Retinal pigment epithelial cell (primary cell): ENCODE data around the gene KCNN3.
A peak's percentile ranks its signal among the peaks of the same experiment; 100 is the strongest.
"Not testable (repeated sequence)": the region's sequence is repeated elsewhere in the genome, so short reads cannot be mapped to it uniquely, and the experiment has no call there.

ENCODE experiments used
- DNase-seq: peaks from one replicate; pipeline ENCODE4 v3.0.0-alpha.2; 2010; ENCODE audit warnings: low read depth
- H3K4me3 ChIP-seq: 2 replicates; pipeline ENCODE4 v1.5.1; 2011; ENCODE audit warnings: mild to moderate bottlenecking, low read length, control low read depth, moderate library complexity
- TF ChIP-seq, protein P1 (sequence below): conservative IDR thresholded peaks from 2 replicates; pipeline ENCODE4 v1.5.1; 2011; ENCODE audit warnings: low read depth, low read length, control low read depth, inconsistent platforms

KCNN3 gene

DNA sequence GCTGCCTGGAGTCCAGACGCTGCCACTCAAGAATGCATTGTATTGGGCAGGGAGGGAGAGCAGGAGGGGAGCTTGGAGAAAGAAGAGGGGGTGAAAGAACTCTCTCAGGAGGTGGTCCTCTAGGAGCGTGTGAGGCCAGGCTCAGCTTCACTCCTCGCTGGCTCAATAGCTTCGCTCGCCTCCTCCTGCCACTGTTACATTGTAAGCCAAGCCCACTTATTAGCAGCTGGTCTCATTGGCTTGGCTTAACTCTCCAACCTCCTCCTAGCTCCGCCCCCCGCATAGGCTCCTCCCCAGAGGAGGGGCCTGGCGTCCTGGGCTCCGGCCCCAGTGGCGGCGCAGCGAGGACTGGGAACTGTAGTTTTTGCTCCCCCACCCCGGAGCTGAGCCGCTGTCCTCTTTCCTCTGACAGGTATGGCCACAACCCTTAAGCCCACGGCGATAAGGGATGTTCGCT, at the start of gene KCNN3:
TSS of gene KCNN3 (minus strand) at position 167 of the 457 bp plus-strand sequence. CDS start 317 bp downstream, outside the sequence.
- peak within 1 kb of the TSS; percentile 20 for H3K4me3 ChIP-seq
- DNase-seq, result peak; percentile 61
- TF ChIP-seq, protein P1, sequence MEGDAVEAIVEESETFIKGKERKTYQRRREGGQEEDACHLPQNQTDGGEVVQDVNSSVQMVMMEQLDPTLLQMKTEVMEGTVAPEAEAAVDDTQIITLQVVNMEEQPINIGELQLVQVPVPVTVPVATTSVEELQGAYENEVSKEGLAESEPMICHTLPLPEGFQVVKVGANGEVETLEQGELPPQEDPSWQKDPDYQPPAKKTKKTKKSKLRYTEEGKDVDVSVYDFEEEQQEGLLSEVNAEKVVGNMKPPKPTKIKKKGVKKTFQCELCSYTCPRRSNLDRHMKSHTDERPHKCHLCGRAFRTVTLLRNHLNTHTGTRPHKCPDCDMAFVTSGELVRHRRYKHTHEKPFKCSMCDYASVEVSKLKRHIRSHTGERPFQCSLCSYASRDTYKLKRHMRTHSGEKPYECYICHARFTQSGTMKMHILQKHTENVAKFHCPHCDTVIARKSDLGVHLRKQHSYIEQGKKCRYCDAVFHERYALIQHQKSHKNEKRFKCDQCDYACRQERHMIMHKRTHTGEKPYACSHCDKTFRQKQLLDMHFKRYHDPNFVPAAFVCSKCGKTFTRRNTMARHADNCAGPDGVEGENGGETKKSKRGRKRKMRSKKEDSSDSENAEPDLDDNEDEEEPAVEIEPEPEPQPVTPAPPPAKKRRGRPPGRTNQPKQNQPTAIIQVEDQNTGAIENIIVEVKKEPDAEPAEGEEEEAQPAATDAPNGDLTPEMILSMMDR, result no peak

DNA sequence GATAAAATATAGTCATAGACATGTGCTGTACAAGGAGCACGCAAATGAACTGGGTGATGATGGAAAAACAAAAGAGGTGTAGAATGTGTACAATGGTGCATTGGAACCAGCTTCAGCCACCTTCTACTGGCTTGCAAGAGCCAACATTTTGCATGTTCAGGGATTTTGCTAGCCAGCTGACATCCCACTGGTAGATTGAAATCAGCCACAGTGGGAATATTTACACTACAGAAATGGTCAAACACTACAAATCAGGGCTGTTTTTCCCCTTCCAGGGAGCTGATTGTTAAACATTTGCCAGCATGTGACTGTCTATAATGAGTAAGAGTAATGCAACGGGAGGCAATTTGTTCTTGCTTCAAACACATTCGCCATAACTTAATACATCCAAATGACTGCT, 43.2 kb upstream of the KCNN3 start:
- TF ChIP-seq, protein P1, result no peak
- H3K4me3 ChIP-seq, result no peak overlapping the region
- no peak for DNase-seq

DNA sequence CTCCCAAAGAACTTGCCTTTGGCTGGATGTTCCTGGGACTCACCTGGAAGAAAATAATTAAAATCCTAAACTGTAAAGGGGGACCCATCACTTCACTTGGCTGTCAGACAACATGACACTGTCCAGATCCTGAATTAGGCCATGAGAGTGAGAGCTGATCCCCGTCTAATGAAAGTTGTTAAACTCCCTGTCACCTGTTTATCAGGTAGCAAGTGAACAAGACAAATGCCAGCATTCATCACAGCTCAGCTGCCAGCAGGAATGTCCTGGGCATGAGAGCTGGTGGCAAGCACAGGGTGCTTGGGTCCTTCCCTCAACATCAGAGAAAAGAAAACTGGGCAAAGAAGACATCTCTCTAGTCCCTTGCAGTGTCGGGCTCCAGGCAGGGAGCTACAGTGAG, 42.7 kb upstream of the KCNN3 start:
- TF ChIP-seq, protein P1, result no peak
- DNase-seq, result no peak
- no peak overlapping the region for H3K4me3 ChIP-seq

DNA sequence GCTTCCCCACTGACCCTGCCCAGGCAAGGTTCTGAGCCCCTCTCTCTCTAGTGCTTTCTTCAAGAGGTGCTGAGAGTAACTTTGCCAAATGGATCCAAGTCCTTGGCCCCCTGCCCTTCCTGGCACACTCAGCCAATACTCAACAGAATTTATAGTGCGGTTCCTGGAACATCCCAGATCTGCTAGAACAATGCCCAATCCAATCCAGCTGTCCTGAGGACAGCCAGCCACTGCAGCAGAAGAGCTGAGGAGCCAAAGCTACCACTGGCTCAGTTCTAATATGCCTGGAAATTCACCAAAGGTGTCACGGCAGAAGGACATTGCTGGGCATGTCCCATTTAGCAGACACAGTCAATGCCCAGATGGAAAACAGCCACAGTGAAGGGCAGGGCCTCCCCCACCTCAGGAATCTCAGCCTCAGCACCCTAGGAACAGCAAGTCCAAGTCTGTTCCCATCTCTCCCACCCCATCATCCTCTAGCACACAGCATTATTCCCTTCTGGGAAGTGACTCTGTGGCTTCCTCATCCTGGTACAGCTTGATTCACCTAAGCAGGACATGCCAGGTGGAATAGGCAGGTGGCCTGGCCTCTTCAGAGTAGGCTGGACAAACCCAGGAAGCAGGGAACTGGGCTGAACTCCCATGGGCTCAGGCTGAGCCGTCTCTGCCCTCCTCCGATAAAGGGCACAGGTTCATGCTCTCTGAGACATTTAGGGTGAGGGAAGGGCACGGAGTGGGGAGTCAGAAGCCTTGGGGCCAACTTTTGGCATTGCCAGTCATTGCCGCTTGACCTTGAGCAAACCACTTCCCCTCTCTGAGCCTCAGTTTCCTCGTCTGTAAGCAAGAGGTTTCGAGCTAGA, 41.8 kb upstream of the KCNN3 start:
- no peak overlapping the region for H3K4me3 ChIP-seq
- DNase-seq, result no peak
- TF ChIP-seq, protein P1, result no peak

DNA sequence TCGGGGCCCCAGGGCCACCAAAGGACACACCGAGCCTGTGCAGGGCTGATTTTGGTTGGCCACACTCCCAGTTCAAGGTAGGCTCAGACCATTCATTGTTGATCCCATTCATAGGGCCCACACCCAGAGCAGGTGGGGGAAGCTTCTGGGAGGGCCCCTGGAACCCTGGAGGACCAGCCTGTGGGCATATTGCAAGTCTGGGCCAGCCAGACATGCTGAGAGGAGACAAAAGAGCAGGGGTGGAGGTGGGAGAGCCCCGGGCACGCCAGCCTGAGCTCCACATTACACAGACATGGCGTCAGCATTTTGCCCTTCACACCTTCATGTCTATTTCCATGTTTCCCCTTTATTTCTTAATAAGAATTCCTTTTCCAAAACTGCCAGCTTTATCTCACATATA, 40.8 kb upstream of the KCNN3 start:
- no peak for DNase-seq
- TF ChIP-seq, protein P1, result no peak
- no peak overlapping the region for H3K4me3 ChIP-seq

DNA sequence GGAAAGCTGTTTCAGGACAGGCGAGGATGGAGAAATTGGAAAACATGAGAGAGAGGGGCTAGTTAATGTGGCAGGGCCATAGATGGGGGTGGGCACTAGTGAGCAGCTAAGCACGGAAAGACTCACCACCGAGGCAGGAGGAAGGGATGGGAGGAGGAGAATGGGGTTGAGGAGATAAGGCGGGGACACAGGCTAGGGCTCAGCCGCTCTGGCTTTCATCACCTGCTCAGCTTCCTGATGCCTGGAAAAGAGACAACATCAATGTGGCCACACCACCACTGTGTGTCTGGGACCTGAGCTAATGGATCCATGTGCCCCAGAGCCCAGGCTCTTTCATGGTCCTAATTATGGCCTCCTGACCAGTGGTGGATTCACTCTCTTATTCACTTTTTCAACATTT, 38.9 kb upstream of the KCNN3 start:
- DNase-seq, result no peak
- TF ChIP-seq, protein P1, result no peak
- H3K4me3 ChIP-seq, result no peak overlapping the region

DNA sequence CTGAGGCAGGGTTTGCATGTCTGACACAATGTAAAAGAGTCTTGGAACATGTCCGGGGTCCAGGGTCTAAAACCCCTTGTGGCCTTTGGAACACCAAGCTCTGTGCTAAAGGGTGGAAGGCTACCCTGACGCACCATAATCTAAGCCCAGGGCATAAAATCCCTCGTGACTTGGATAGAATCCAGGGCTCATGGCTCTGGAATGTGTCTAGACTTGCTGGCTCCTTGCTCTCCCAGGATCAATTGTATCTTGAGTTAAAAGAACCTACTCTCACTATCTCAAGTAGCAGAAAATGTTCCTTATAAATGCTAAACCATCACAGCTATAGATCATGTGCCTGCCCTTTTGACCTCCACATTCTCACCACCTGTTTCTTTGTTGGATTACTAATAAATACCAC, 38.0 kb upstream of the KCNN3 start:
- not testable (repeated sequence) for DNase-seq, H3K4me3 ChIP-seq
